B cell (primary cell): ENCODE data around the gene SAA2. TPM values are rescaled to one million over a fixed set of nuclear protein-coding genes. Genes with fewer than 3 reads are reported as not detected.

Experiments used
- ATAC-seq: fragments of 200-7000 bp; cut with Tn5 transposase; one replicate; pipeline ENCODE4 v1.10.0; 2021; ENCODE audit warnings: low read depth, mild to moderate bottlenecking, moderate number of reproducible peaks, moderate library complexity
- CTCF ChIA-PET: fragments of 350-600 bp; sonication (Branson Sonifier 250); formaldehyde crosslinking; loops from one replicate; lab custom pipeline; 2021; ENCODE audit warnings: antibody characterized with exemption, inconsistent platforms; lab: Charles Lee
- POLR2A ChIA-PET: fragments of 350-600 bp; sonication (Branson Sonifier 250); formaldehyde crosslinking; loops from one replicate; lab custom pipeline; 2021; ENCODE audit warnings: antibody characterized with exemption; lab: Charles Lee
- DNase-seq: peaks from one replicate; pipeline ENCODE4 v3.0.0; 2013
- H2AFZ ChIP-seq: 2 replicates; pipeline ENCODE4 v1.6.1; 2012; ENCODE audit warnings: mild to moderate bottlenecking, low read depth, low read length; ENCODE audit not compliant: insufficient read depth, poor library complexity, severe bottlenecking
- H3K27ac ChIP-seq, 2 donors: 1 replicate in 1 of 2; 2 replicates in 1 of 2; pipeline ENCODE4 v1.5.1; 2012 to 2013; ENCODE audit warnings: low read length in 2 of 2, mild to moderate bottlenecking in 2 of 2, moderate library complexity in 1 of 2
- H3K27me3 ChIP-seq, 4 experiments: fragments of 200-600 bp in 1 of 4; sonication (generic) in 1 of 4; replicated peaks in 1 of 4; 1 replicate in 2 of 4; 2 replicates in 2 of 4; pipeline versions ENCODE4 v1.6.1 to v1.7.0; 2013 to 2016; ENCODE audit warnings: low read length in 3 of 4, mild to moderate bottlenecking in 2 of 4, mixed read lengths in 1 of 4, moderate library complexity in 1 of 4; ENCODE audit not compliant: insufficient read depth in 4 of 4, control insufficient read depth in 3 of 4; ENCODE audit errors: control extremely low read depth in 1 of 4
- H3K36me3 ChIP-seq, 2 experiments: replicated peaks in 1 of 2; 1 replicate in 1 of 2; 2 replicates in 1 of 2; pipeline versions ENCODE4 v1.6.1 to v1.7.1; 2013; ENCODE audit warnings: low read length in 1 of 2; ENCODE audit not compliant: insufficient read depth in 2 of 2, control insufficient read depth in 1 of 2; ENCODE audit errors: control extremely low read depth in 1 of 2, extremely low read depth in 1 of 2
- H3K4me1 ChIP-seq, 2 donors: fragments of 200-600 bp in 1 of 2; sonication (generic) in 1 of 2; 1 replicate in 1 of 2; 2 replicates in 1 of 2; pipeline versions ENCODE4 v1.5.1 to v1.6.1; 2013 to 2017; ENCODE audit warnings: low read length in 2 of 2; ENCODE audit not compliant: control insufficient read depth in 2 of 2, insufficient read depth in 2 of 2
- H3K4me2 ChIP-seq: replicated peaks from 2 replicates; pipeline ENCODE3; 2012; ENCODE audit warnings: mild to moderate bottlenecking, low read depth, low read length; ENCODE audit not compliant: poor library complexity, severe bottlenecking
- H3K4me3 ChIP-seq, 5 experiments: fragments of 200-600 bp in 1 of 5; sonication (generic) in 1 of 5; 1 replicate in 3 of 5; 2 replicates in 2 of 5; pipeline versions ENCODE4 v1.5.1 to v1.7.0; 2011 to 2016; ENCODE audit warnings: low read length in 4 of 5, mild to moderate bottlenecking in 4 of 5, low read depth in 2 of 5, control low read depth in 1 of 5, moderate library complexity in 1 of 5; ENCODE audit not compliant: insufficient read depth in 1 of 5; ENCODE audit errors: control extremely low read depth in 1 of 5, extremely low read depth in 1 of 5
- H3K79me2 ChIP-seq: fragments of 200-600 bp; sonication (generic); one replicate; pipeline ENCODE4 v1.6.0; 2016; ENCODE audit warnings: low read length; ENCODE audit not compliant: control insufficient read depth, insufficient read depth
- H3K9ac ChIP-seq: fragments of 200-600 bp; sonication (generic); 2 replicates; pipeline ENCODE4 v1.6.1; 2017; ENCODE audit warnings: mild to moderate bottlenecking, low read length, moderate library complexity
- H3K9me3 ChIP-seq, 3 donors: one replicate each; pipeline versions ENCODE4 v1.6.1 to v1.7.1; 2013; ENCODE audit warnings: low read length in 2 of 3; ENCODE audit not compliant: control insufficient read depth in 2 of 3, insufficient read depth in 1 of 3; ENCODE audit errors: control extremely low read depth in 1 of 3
- H4K20me1 ChIP-seq: 2 replicates; pipeline ENCODE4 v1.6.0; 2012; ENCODE audit warnings: mild to moderate bottlenecking, low read length; ENCODE audit not compliant: insufficient read depth, control insufficient read depth, poor library complexity, severe bottlenecking
- H3K27ac Mint-ChIP-seq: one replicate; pipeline ENCODE4 v1.8.0; 2021; ENCODE audit warnings: mixed read lengths
- H3K27me3 Mint-ChIP-seq: one replicate; pipeline ENCODE4 v1.8.0; 2021; ENCODE audit warnings: mixed read lengths
- H3K4me1 Mint-ChIP-seq: one replicate; pipeline ENCODE4 v1.8.0; 2021; ENCODE audit warnings: mixed read lengths
- H3K4me3 Mint-ChIP-seq: one replicate; pipeline ENCODE4 v1.8.0; 2021; ENCODE audit warnings: mixed read lengths
- H3K9me3 Mint-ChIP-seq: one replicate; pipeline ENCODE4 v1.8.0; 2022; ENCODE audit warnings: mixed read lengths; ENCODE audit not compliant: insufficient read depth
- CTCF ChIP-seq: fragments of 200-600 bp; IDR thresholded peaks from one replicate; pipeline ENCODE4 v1.8.0; 2022; ENCODE audit warnings: antibody characterized with exemption, mild to moderate bottlenecking
- EZH2 ChIP-seq: IDR thresholded peaks from 2 replicates; pipeline ENCODE4 v1.6.1; 2012; ENCODE audit warnings: borderline replicate concordance, low read depth, mild to moderate bottlenecking, moderate library complexity, low read length; ENCODE audit not compliant: insufficient read depth, poor library complexity, severe bottlenecking
- WGBS: methylation state at CpG from one replicate; pipeline ENCODE4 v1.1.5; 2013; ENCODE audit warnings: missing lambda C conversion rate; ENCODE audit not compliant: insufficient coverage; 5-methylcytosine and 5-hydroxymethylcytosine counted together
- intact Hi-C: fragments of 100-400 bp; cut with micrococcal nuclease; formaldehyde crosslinking; loops from one replicate; pipeline ENCODE4 v1.10.0; 2022
- polyA plus RNA-seq: library from polyadenylated mRNA; depleted of rRNA; stranded (reverse); fragments of >200 nt; gene quantifications from 2 replicates; pipeline ENCODE4 v1.2.3, GENCODE V29; 2012
- total RNA-seq, 2 donors: library from RNA; stranded (reverse); fragments of 120-200 nt in 1 of 2; gene quantifications; 1 replicate in 1 of 2; 2 replicates in 1 of 2; pipeline versions ENCODE4 v1.2.3 to v1.2.4, GENCODE V29; 2013 to 2022

Gene SAA2
- total and polyA plus RNA-seq, 2 donors (not counting 1 experiment from before 2014, with no cell fraction given): not detected

- DNase-seq (no peak), ATAC-seq (no peak)
- Histone ChIP-seq H3K36me3 (no peaks in the 10 kb centered on the region), H4K20me1 (no peaks in the 10 kb centered on the region), H3K4me3 (no peak overlapping the region), H3K9me3 (peaks cover 0 to 9% (median 0%) of the 10 kb centered on the region in 3 donors), H3K4me1 (no peaks in the 10 kb centered on the region), H3K79me2 (no peaks in the 10 kb centered on the region), H3K27ac (no peak overlapping the region), H3K27me3 (peaks cover 0 to 13% (median 1%) of the 10 kb centered on the region in 4 experiments), H2AFZ (no peak overlapping the region), H3K9ac (no peak overlapping the region), H3K4me2 (no peak overlapping the region)
- H3K4me1 Mint-ChIP-seq: no peaks in the 10 kb centered on the region
- TF ChIP-seq CTCF (no peak), EZH2 (no peak)
- no peak overlapping the region for H3K27ac Mint-ChIP-seq
- ChIA-PET POLR2A (no interaction called here), CTCF (no interaction called here)
- no peaks in the 10 kb centered on the region for H3K9me3 Mint-ChIP-seq
- H3K27me3 Mint-ChIP-seq: peaks cover 63% of the 10 kb centered on the region
- intact Hi-C loops: no loop called here
- no peak overlapping the region for H3K4me3 Mint-ChIP-seq
Observed at GRCh38 chr11:18204771-18205170, 43.7 kb downstream of the SAA2 start.

GRCh38 chr11:18204220-18204619 lies 44.2 kb downstream of the SAA2 start:
- H3K27me3 Mint-ChIP-seq: peaks cover 68% of the 10 kb centered on the region
- Histone ChIP-seq H3K9ac (no peak overlapping the region), H3K4me2 (no peak overlapping the region), H3K9me3 (peaks cover 0 to 8% (median 0%) of the 10 kb centered on the region in 3 donors), H3K27me3 (peaks cover 0 to 12% (median 0%) of the 10 kb centered on the region in 4 experiments), H3K79me2 (no peaks in the 10 kb centered on the region), H3K27ac (no peak overlapping the region), H2AFZ (no peak overlapping the region), H3K36me3 (no peaks in the 10 kb centered on the region), H3K4me1 (no peaks in the 10 kb centered on the region), H3K4me3 (no peak overlapping the region), H4K20me1 (no peaks in the 10 kb centered on the region)
- intact Hi-C loops: no loop called here
- DNase-seq (no peak), ATAC-seq (no peak)
- no peaks in the 10 kb centered on the region for H3K4me1 Mint-ChIP-seq
- ChIA-PET POLR2A (no interaction called here), CTCF (interaction anchor here (0.9 kb wide), 1 partner anchor 14 kb away, joined by 3 read pairs; no protein-coding TSS in a partner anchor)
- no peak overlapping the region for H3K4me3 Mint-ChIP-seq
- H3K27ac Mint-ChIP-seq: no peak overlapping the region
- H3K9me3 Mint-ChIP-seq: no peaks in the 10 kb centered on the region
- TF ChIP-seq EZH2 (no peak), CTCF (no peak)
- 92% methylated on average over 3 of the region's 3 CpGs for WGBS
